Measurements from ENCODE around the gene AMPD2.

DNA sequence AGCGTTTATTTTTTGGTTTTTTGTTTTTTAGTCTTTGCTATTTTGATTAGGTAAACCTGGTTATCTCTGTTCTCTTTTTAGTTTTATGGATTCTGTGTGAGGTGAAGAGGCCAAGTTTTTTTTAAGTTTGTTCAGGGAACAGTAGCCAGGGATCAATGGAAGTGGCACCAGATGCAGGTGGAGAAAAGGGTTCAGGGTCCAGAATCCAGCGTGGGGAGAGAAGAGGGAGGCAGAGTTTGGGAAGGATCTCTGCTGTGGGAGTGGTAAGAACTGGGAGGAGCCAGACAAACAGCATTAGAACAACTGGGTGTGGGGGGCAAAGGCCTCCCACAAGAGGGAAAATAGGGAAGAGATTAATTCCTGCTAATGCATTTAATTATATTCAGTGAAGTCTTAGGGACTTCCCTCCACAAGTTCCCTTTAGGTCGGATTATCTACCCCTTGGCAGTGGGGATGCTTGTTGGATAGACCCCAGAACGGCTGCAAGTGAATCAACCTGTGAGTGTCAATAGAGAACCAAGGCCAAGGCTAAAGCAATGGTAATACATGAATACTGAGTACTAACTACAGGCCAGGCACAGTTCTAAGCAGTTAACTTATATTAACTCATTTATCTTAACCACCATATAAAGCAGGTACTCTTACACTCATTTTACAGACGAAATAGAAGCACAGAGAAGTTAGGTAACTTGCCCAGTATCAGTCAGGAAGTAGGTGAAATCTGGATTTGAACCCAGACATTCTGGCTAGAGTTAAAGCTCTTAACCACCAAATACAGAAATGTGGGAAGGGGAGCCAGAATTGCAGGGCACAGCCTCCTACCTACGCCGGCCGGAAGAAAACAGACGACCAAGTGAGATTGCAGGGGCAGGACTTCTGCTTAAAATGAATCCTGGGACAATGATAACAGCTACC, 719 bp upstream of the AMPD2 start:
- no peak for TF ChIP-seq TAF1 (IDR thresholded peaks at IDR 0.05; ENCODE audit: low read depth, low read length)
- TF ChIP-seq POLR2AphosphoS5 (IDR thresholded peaks at IDR 0.05; ENCODE audit: low read depth, low read length) = no peak
- no peak for TF ChIP-seq PAX5 (IDR thresholded peaks at IDR 0.05; ENCODE audit: insufficient read depth, low read length, severe bottlenecking)
- TF ChIP-seq POLR2A (IDR thresholded peaks at IDR 0.05; ENCODE audit: low read depth, low read length) = no peak
- no peak for TF ChIP-seq POU2F2 (IDR thresholded peaks at IDR 0.05; ENCODE audit: low read depth, low read length)
- no peak; the same call in none of the 2 replicates for TF ChIP-seq SPI1 (IDR thresholded peaks at IDR 0.05; ENCODE audit: low read depth, low read length)
